ENCODE measurements around the gene PTK6. TPM values are rescaled to one million over a fixed set of nuclear protein-coding genes. Genes with fewer than 3 reads are reported as not detected.

The PTK6 gene
- total and polyA plus RNA-seq, 12 donors: 0.03 to 0.28 (median 0.06) TPM; not detected in 9

GRCh38 chr20:63532449-63532971, 4.7 kb downstream of the PTK6 start:
- peaks cover 0 to 38% (median 20%) of the 10 kb centered on the region in 7 donors for H3K27me3 ChIP-seq
- H3K27ac ChIP-seq: no peak overlapping the region
- no peak overlapping the region for H3K4me3 ChIP-seq
- no peaks in the 10 kb centered on the region for H3K36me3 ChIP-seq
- H3K4me1 ChIP-seq: peaks cover 0 to 25% (median 4%) of the 10 kb centered on the region in 9 donors
- DNase-seq (no peak), ATAC-seq (no peak)
- intact Hi-C loops (cut with DNase I): loop anchor here in 3 of 10 donors (10.0 kb wide), 1 partner anchor 332 kb away; the partner anchor contains the start of genes ABHD16B (in 3 of the 3) and TPD52L2 (in 3 of the 3)
- 80 to 84% methylated on average over 24 of the region's 24 CpGs for WGBS, 2 donors
- TF ChIP-seq CTCF (IDR thresholded peaks at IDR 0.05): no peak
- no peaks in the 10 kb centered on the region for H3K9me3 ChIP-seq

- no peak for TF ChIP-seq CTCF (IDR thresholded peaks at IDR 0.05)
- Histone ChIP-seq H3K4me3 (no peak overlapping the region), H3K27me3 (peaks cover 0 to 32% (median 19%) of the 10 kb centered on the region in 7 donors), H3K4me1 (peaks cover 0 to 18% (median 0%) of the 10 kb centered on the region in 9 donors), H3K27ac (no peak overlapping the region), H3K9me3 (no peaks in the 10 kb centered on the region), H3K36me3 (no peaks in the 10 kb centered on the region)
- intact Hi-C loops (cut with DNase I): loop anchor here in 3 of 10 donors (10.0 kb wide), 1 partner anchor 333 kb away; the partner anchor contains the start of genes ABHD16B (in 3 of the 3) and TPD52L2 (in 3 of the 3)
- 75 to 77% methylated on average over 27 of the region's 27 CpGs for WGBS, 2 donors
- no peak for DNase-seq
- ATAC-seq: no peak
These were observed 5.3 kb downstream of the PTK6 start for GRCh38 chr20:63531686-63532448.

GRCh38 chr20:63530788-63531160, 6.4 kb downstream of the PTK6 start:
- Histone ChIP-seq H3K9me3 (no peaks in the 10 kb centered on the region), H3K27me3 (peaks cover 0 to 24% (median 17%) of the 10 kb centered on the region in 7 donors), H3K27ac (no peak overlapping the region), H3K4me3 (no peak overlapping the region), H3K4me1 (peaks cover 0 to 10% (median 0%) of the 10 kb centered on the region in 9 donors), H3K36me3 (no peaks in the 10 kb centered on the region)
- DNase-seq: no peak
- no peak for ATAC-seq
- intact Hi-C loops (cut with DNase I): loop anchor here in 3 of 10 donors (10.0 kb wide), 1 partner anchor 334 kb away; the partner anchor contains the start of genes ABHD16B (in 3 of the 3) and TPD52L2 (in 3 of the 3)
- no peak for TF ChIP-seq CTCF (IDR thresholded peaks at IDR 0.05)
- whole genome bisulfite sequencing, 2 donors: 71 to 75% methylated on average over 14 of the region's 14 CpGs
